Left cardiac atrium (tissue), 4 donors: ENCODE results near the gene RNF13. TPM values are rescaled to one million over a fixed set of nuclear protein-coding genes. Genes with fewer than 3 reads are reported as not detected.

Source experiments
- ATAC-seq, 2 donors: fragments of 200-7000 bp; cut with Tn5 transposase; one replicate each; pipeline ENCODE4 v1.9.1; 2020; ENCODE audit warnings: mild to moderate bottlenecking in 2 of 2, moderate library complexity in 2 of 2
- DNase-seq: peaks from one replicate; pipeline ENCODE4 v3.0.0-alpha.2; 2020
- intact Hi-C, 2 donors: fragments of 100-400 bp; cut with DNase I; formaldehyde crosslinking; loops; one replicate each; pipeline versions ENCODE4 v1.14.1 to v1.15.1; 2022 to 2023
- long read RNA-seq: library from polyadenylated mRNA; unstranded; transcript quantifications from one replicate; pipeline ENCODE4 v2.0.0, GENCODE V29; 2021
- total RNA-seq, 2 donors: library from RNA; stranded (reverse); fragmentation: NEBNext Ultra II Directional; extraction: Animal tissue kit (Norgen Biotek cat#: 25700); gene quantifications; one replicate each; pipeline ENCODE4 v1.2.1, GENCODE V29; 2021
- donor health status: DM: no; HTN: yes; CAD: no.
- donor health status: DM: no; HTN: yes; CAD: no; lungs with severe emphysema.
- donor health status: DM: yes; HTN: yes; CAD: no.
- donor health status: Dilated cardiomyopathy.

RNF13 gene, protein sequence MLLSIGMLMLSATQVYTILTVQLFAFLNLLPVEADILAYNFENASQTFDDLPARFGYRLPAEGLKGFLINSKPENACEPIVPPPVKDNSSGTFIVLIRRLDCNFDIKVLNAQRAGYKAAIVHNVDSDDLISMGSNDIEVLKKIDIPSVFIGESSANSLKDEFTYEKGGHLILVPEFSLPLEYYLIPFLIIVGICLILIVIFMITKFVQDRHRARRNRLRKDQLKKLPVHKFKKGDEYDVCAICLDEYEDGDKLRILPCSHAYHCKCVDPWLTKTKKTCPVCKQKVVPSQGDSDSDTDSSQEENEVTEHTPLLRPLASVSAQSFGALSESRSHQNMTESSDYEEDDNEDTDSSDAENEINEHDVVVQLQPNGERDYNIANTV
- 10 to 100 TPM; 60.3 to 62.2 TPM for total RNA-seq
- long read RNA-seq, transcript RNF13-212 (10 exons, 1,027 nt), result minor isoform, 5 of 82 reads
- long read RNA-seq, transcript RNF13-203 (10 exons, 2,843 nt), result major isoform, 57 of 82 reads
- long read RNA-seq, partial matches to known transcripts, result 3 of 82 reads
- long read RNA-seq, other reads (novel, unspliced or antisense), result 11 of 82 reads

DNA sequence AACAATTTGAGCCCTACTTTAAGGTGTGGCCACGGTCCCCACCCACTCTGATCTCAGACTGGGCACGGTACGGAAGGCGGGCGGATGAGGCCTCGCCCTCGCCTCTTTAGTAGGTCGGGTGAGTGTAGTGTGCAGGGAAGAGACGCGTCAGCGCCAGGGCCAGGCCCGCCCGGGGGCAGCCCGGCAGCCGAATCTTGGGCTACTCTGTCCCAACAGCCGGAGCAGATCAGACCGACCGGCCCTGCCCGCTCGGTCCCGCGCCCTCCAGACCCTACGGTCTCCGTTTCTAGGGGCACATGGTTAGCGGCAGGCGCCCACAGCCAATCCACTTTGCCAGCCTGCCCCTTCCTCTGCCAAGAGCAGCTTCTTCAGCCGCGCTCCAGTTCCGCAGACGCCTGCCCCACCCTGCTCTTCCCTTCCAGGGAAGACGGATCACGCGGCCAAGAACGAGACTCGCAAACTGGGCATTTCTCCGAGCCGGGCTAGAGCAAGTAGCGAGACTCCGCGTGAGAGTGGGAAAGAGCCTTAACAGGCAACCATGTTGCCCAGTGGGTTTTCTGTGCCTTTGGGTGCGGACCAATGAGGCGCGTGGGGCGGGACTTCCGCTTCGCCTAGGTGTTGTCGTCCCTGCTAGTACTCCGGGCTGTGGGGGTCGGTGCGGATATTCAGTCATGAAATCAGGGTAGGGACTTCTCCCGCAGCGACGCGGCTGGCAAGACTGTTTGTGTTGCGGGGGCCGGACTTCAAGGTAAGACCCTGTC, at the start of gene RNF13:
RNF13 (plus strand) TSS at position 610 of the 761 bp plus-strand sequence. CDS start 32,812 bp downstream, outside the sequence.
- peak; percentile 97 for ATAC-seq
- intact Hi-C loops, result no loop called here
- DNase-seq, result peak; percentile 98

DNA sequence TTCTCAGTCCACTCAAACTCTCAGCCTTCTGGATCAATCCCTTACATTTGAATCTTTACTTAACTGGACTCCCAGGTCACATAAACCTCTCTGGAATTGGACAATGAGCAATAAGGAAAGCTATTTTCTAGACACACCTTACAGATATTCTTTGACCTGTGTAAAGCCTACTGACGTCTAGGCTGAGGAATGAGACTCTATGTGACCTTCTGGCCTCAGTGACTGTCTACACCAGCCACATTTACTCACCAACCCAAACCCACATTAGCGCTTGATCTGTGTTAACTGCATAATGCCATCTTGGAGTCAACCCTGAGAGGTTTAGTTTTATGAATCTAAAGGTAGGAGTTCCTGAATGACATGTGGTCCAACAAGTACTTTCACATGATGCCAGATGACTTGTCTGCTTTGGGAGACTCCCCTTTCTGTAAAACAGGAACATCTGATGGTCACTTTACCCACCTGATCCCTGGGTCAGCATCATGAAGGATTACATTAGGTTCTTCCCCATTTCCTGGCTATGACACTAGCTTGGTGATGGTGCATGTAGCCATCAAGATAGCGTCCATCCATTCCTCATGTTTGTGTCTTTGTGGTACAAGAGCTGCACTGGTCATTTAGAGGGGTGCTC, 49.3 kb upstream of the RNF13 start:
- ATAC-seq, result no peak
- no peak for DNase-seq
- intact Hi-C loops, result no loop called here

DNA sequence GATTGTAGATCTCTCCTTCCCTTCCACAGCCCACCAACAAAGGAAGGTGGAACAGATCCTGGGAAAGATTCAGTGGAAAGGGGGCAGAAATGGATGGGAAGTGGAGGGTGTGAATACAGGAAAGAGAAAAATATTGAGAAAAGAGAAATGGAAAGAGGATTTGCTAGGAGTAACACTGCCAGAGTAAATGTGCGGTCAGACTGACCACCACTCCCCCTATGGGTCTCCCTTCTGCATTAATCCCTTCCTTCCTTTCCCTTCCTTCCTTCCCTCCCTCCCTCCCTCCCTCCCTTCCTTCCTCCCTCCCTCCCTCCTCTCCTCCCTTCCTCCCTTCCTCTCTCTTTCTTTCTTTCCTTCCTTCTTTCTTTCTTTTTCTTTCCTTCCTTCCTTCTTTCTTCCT, 48.7 kb upstream of the RNF13 start:
- intact Hi-C loops, result no loop called here
- DNase-seq, result no peak
- ATAC-seq, result no peak

DNA sequence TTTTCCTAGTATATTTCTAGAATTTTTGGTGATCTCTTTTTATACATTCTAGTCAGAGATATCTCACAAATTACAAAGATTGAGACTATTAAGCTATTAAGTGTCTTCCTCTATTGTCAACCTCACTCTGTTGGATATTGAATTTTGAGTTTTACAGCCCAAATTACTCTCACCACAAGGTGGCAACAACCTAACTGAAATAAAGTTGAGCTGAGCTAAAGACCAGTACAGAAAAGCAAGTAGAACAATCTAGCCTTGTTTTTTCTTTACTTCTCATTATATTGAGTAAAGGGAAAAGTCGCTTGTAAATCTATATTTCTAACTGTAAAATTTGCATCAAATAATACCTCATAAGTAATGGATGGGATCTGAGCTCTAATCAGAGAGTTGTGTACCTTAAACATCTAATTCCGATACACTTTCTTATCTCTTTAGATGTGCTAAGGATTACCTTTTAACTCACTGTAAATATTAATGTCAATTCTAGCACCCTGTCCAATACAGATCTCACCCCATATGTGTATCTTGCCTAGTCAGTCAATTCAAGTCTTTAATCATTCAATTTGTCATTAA, 47.2 kb upstream of the RNF13 start:
- no peak for ATAC-seq
- intact Hi-C loops, result no loop called here
- no peak for DNase-seq

DNA sequence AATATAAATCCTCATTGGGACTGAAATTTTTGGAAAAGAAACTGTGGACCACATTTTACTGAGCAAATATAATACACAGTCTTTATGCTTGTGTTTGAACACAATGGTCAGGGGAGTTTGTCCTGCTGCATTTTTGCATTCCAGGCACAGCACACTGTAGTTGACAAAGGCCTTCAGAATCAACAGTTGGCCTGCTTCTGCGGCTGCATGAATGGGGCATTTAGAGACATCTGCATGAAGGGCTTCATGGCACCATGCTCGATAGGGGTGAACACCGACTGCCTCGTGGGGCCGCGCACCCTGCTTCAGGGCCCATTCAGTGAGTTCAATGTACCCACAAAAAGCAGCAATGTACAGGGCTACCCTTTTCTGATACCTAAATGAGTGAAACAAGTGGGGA, 45.3 kb upstream of the RNF13 start:
- no peak for ATAC-seq
- DNase-seq, result no peak
- intact Hi-C loops, result no loop called here

DNA sequence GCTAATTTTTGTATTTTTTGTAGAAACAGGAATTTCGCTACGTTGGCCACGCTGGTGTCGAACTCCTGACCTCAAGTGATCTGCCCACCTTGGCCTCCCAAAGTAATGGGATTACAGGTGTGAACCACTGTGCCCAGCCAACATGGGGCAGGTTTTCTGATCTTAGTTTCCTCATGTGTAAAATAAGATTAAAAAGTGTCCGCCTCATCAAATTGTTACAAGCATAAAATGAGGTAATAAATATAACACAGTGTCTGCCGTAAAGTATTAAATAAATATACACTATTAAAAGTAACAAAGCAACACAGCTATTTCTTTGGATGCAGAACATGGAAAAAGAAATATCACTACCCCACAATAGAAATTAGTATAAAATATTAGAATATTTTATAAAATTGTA, 44.3 kb upstream of the RNF13 start:
- DNase-seq, result no peak
- intact Hi-C loops, result no loop called here
- no peak for ATAC-seq

DNA sequence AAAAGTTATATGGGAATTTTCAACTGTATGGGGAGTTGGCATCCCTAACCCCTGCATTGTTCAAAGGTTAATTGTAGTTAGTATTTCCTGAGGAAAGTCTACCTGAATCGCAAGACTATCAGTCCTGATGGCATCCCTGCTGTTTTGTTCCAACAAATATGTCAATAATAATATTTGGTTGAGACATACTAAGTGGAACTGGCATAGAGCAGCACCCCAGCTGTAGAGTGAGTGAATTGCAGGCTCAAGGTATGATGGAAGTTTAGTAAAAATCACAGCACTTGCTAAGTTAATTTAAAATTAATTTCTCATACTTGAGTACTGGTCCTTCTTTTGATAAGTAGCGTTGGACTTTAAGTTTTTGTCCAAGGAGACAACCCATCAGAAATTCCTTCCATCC, 42.8 kb upstream of the RNF13 start:
- DNase-seq, result no peak
- intact Hi-C loops, result loop anchor here (5.0 to 10.0 kb wide), 2 partner anchors 275 to 278 kb away; no protein-coding TSS in a partner anchor
- ATAC-seq, result no peak

DNA sequence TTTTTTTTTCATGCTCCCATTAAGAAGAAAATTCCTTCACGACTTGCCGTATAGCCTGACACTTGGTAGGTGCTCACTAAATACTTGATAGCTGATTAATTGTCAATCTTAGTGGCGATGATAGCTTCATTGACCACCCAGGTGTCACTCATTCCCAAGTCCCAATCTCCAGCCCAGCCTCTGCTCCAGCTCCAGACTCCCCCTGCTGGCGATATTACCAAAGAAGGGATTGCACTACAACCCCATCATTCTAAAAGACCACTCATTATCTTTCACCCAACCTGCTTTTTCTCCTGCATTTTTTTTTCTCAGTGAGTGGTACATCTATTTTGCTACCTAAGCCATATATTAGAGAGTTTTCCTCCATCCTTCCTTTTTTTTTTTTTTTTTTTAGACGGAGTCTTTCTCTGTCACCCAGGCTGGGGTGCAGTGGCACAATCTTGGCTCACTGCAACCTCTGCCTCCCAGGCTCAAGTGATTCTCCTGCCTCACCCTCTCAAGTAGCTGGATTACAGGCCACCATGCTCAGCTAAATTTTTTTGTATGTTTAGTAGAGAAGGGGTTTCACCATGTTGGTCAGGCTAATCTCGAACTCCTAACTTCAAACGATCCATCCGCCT, 41.3 kb upstream of the RNF13 start:
- intact Hi-C loops, result loop anchor here (5.0 to 10.0 kb wide), 2 partner anchors 277 to 279 kb away; no protein-coding TSS in a partner anchor
- ATAC-seq (peak in 1 of 2 donors; percentile 62), DNase-seq (peak; percentile 53)

DNA sequence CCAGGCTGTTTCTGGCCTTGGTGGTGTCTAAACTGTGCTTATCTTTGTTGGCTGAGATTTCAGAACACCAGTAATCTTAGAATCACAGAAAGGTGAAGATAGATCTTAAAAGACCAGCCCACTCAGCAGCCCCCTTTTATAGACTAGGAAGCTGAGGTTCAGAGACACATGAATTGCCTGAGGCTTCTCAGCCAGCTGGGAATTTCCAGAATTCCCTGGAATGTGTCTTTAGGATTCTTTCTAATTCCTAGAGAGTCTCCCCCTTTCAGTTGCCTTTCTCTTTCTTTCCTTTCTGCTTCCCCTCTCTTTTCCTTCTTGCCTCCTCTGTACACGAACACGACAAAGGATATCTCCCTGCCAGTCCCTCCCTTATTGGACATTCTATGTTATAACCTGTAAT, 40.2 kb upstream of the RNF13 start:
- ATAC-seq (no peak), DNase-seq (no peak)
- intact Hi-C loops, result loop anchor here (5.0 to 10.0 kb wide), 2 partner anchors 278 to 281 kb away; no protein-coding TSS in a partner anchor

DNA sequence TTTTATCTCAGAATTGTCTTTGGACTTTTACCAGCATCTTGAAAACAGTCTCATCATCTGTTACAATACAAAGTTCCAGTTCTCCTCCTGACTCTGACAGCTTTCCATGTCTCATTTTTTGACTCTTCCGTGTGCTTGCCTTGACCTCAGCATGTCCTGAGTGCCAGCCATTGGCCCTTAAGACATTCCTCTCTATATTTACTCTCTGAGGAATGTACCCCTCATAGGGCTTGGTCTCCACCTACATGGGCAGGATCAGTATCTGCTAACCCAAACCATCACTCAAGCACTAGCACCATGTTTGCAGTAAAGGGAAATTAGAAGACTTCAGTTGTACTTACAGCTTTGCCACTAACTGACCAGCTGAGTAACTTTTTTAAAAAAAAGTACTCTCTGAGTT, 36.8 kb upstream of the RNF13 start:
- DNase-seq, result no peak
- no peak for ATAC-seq
- intact Hi-C loops, result loop anchor here in 1 of 2 donors (10.0 kb wide), 1 partner anchor 281 kb away; no protein-coding TSS in a partner anchor

DNA sequence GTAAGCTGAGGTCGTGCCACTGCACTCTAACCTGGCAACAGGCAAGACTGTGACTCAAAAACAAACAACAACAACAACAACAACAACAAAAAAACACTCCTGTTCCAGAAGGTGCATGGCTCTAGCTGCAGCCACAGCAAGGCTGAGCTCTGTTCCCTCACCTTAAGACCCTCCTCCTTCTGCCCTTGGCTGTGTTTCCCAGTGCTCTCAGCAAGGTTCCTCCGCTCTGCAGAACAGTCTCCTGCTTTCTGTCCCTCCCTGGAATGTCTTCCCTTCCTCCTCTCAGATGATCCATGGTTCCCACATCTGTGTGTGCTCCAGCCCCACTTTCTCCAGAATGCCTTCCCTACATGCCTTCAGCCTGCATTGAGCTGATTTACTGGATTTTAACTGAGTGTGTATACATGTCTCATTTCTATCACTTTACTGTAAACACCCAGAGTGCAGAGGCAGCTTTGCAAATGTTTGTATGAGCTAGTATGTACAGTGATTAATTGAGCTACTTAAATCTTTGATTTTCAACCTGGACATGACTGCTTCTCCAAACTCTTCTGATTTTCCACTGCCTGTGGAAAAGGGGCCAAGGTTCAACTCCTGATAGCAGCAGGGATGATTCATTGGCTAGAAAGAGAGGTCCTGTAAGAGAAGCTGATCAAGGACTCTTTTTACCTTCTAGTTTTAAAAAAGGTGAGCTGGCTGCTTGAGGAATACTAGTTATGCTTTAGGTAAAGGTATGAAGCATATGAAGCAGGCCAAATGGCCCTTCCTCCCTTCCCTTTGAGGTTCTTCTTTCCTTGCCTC, 35.4 kb upstream of the RNF13 start:
- intact Hi-C loops, result loop anchor here in 1 of 2 donors (10.0 kb wide), 1 partner anchor 283 kb away; no protein-coding TSS in a partner anchor
- DNase-seq (no peak), ATAC-seq (no peak)

DNA sequence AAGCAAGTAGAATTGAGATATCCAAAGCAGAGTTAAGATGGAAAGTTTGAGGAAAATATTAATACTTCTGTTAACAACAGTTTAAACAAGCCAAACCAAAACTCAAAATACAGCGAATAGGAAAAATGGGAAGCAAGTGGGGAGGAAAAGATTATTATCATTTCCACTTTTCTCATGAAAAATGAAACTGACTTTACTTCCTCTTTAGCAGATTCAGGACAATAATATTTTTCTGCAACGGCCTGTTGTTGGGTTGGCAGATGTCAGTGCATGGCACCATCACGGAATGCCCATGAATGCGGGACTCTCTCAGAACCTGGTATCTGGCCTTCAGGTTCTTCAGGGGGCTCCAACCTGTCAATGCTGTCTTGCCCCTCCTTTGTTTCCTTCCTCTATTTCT, 31.8 kb upstream of the RNF13 start:
- DNase-seq (peak; percentile 18), ATAC-seq (no peak)
- intact Hi-C loops, result no loop called here

DNA sequence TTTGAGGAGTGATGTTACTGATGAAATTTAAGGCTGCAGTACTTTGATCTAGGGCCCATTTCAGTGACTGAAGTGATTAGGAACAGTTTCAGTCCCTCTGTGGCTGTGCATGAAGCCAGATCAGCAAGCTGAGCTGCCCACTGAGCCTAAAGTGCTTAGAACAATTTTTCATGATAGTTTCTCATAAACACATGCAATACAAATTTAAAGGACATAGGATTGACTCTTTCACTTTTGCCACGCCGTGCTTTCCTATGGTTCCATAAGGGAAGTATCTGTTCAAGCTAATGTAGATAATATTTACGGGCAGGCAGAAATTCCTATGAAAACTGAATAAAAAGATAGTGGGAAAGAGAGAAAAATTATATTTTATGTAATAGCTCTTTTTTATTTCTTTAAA, 31.3 kb upstream of the RNF13 start:
- ATAC-seq, result no peak
- intact Hi-C loops, result no loop called here

DNA sequence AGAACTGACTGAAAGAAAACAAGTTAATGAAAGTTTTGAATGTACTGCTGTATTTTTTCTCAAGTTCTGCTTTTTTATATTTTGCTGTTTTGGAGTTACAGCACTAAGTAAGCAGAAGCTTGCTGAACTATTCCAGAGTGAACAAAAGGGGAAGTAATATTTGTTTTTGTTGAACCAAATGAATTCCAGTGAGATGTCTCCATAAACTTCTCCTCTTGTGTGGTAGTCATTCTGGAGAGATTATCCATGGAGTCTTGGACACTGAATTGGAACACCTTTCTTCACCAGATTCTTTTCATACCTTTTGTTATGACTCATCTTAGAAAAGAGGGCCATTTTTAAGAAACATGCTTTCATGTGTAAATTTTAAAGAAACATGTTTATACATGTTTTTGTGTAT, 29.4 kb upstream of the RNF13 start:
- ATAC-seq (peak in 1 of 2 donors; percentile 47), DNase-seq (no peak)
- intact Hi-C loops, result no loop called here

More for the DNA sequence above, 31.3 kb upstream of the RNF13 start:
- DNase-seq, result no peak

DNA sequence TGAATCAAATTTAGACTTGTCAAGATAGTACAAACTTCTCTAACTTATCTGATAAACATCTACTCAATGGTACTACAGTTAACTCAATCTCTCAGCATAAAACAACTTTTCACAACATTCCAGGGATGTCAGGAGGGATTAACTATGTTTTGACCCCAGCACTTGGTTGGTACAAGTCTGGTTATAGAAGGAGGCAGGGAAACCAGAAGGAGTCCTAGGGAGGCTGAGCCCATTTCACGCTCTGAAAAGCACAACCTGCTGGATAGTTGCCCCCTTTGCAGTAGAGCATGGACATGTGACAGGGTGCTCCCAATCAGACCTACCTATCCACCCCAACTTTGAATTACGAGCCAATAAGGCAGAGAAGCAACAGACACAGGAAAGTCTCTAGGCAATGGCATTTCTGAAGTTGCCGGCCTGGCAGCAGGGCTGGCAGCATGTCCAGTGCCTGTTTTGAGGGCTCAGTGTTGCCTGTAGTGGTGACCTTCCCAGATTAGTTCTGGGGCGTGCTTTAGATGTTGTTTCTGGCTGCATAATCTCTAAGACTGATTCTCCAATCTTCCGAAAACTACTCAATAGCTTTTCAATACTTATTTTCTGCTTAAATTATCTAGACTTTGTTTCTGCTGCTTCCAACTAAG, 28.8 kb upstream of the RNF13 start:
- ATAC-seq (no peak), DNase-seq (no peak)
- intact Hi-C loops, result no loop called here

DNA sequence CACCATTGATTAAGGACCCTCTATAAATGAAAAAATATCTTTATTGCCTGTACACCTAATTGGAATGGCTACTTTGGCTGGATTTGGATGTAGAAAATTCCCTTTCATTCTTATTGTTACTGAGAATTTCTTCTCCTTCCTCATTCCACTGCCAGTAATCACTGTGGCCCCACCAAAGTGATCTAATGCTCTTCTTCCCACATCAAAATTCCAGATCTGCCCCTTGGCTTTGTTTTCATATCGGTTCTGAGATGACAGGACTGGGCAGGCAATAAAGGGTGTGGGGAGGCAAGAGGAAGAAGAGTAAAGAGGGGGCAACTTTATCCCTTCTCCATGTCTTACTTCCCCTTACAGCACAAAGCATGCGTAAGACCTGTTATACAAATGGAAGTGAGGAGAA, 22.7 kb upstream of the RNF13 start:
- ATAC-seq (no peak), DNase-seq (no peak)
- intact Hi-C loops, result no loop called here

DNA sequence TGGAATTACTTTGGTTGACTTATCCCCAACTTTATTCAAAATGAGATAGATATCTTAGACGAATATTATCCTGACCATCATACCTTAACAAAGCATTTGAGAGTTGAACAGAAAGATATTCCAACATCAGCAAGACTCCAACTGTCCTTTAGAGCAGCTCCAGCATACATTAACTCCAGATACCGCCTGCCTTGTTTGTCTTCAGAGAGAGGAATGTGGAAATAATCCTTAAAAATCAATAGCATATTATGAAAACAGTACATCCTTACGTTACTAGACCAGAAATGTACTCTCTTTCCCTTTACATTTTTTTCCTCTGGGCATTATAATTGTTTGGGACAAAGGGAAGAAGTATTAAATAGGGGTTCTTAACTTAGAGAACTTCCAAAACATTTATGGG, 22.3 kb upstream of the RNF13 start:
- no peak for DNase-seq
- intact Hi-C loops, result no loop called here
- no peak for ATAC-seq
